ENCODE results near the gene ADCK1.

ADCK1 gene

GRCh38 chr14:77843195-77843594 lies 43.3 kb downstream of the ADCK1 start:
- no peaks in the 10 kb centered on the region for H3K79me2 ChIP-seq (ENCODE audit: insufficient read depth, low read length)
- H3F3A ChIP-seq (ENCODE audit: low read depth): no peaks in the 10 kb centered on the region

GRCh38 chr14:77843651-77844050 lies 43.7 kb downstream of the ADCK1 start:
- Histone ChIP-seq H3K4me1 (ENCODE audit: insufficient read depth, low read length, poor library complexity, severe bottlenecking) (no peaks in the 10 kb centered on the region), H3F3A (ENCODE audit: low read depth) (no peaks in the 10 kb centered on the region), H4K20me1 (ENCODE audit: insufficient read depth, low read length, poor library complexity, severe bottlenecking) (no peaks in the 10 kb centered on the region), H3K4me2 (ENCODE audit: low read depth, low read length, poor library complexity, severe bottlenecking) (no peak overlapping the region), H3K27me3 (ENCODE audit: insufficient read depth, low read length, poor library complexity, severe bottlenecking) (no peaks in the 10 kb centered on the region), H2AFZ (ENCODE audit: low read length) (no peak overlapping the region), H3K79me2 (ENCODE audit: insufficient read depth, low read length) (no peaks in the 10 kb centered on the region), H3K9ac (ENCODE audit: low read depth, low read length, poor library complexity, severe bottlenecking) (no peak overlapping the region), H3K36me3 (ENCODE audit: insufficient read depth, low read length) (no peaks in the 10 kb centered on the region), H3K9me2 (replicated peaks; ENCODE audit: low read depth, low read length) (no peaks in the 10 kb centered on the region), H3K4me3 (ENCODE audit: low read length, poor library complexity, severe bottlenecking) (no peak overlapping the region), H3K9me3 (ENCODE audit: insufficient read depth, low read depth, low read length) (no peaks in the 10 kb centered on the region)
- TF ChIP-seq EZH2phosphoT487 (IDR thresholded peaks at IDR 0.05; ENCODE audit: borderline replicate concordance): no peak
- no peak for TF ChIP-seq CTCF (conservative IDR thresholded peaks at IDR 0.05; ENCODE audit: low read length)

More at GRCh38 chr14:77843195-77843594, 43.3 kb downstream of the ADCK1 start:
- no peaks in the 10 kb centered on the region for H3K9me3 ChIP-seq (ENCODE audit: insufficient read depth, low read depth, low read length)
- no peak overlapping the region for H3K9ac ChIP-seq (ENCODE audit: low read depth, low read length, poor library complexity, severe bottlenecking)
- H3K4me3 ChIP-seq (ENCODE audit: low read length, poor library complexity, severe bottlenecking): no peak overlapping the region
- no peaks in the 10 kb centered on the region for H3K9me2 ChIP-seq (replicated peaks; ENCODE audit: low read depth, low read length)
- H4K20me1 ChIP-seq (ENCODE audit: insufficient read depth, low read length, poor library complexity, severe bottlenecking): no peaks in the 10 kb centered on the region
- no peaks in the 10 kb centered on the region for H3K4me1 ChIP-seq (ENCODE audit: insufficient read depth, low read length, poor library complexity, severe bottlenecking)
- no peak overlapping the region for H3K4me2 ChIP-seq (ENCODE audit: low read depth, low read length, poor library complexity, severe bottlenecking)
- TF ChIP-seq EZH2phosphoT487 (IDR thresholded peaks at IDR 0.05; ENCODE audit: borderline replicate concordance) (no peak), CTCF (conservative IDR thresholded peaks at IDR 0.05; ENCODE audit: low read length) (no peak)
- no peaks in the 10 kb centered on the region for H3K27me3 ChIP-seq (ENCODE audit: insufficient read depth, low read length, poor library complexity, severe bottlenecking)
- H3K36me3 ChIP-seq (ENCODE audit: insufficient read depth, low read length): no peaks in the 10 kb centered on the region
- H2AFZ ChIP-seq (ENCODE audit: low read length): no peak overlapping the region

- H3K79me2 ChIP-seq (ENCODE audit: insufficient read depth, low read length): no peaks in the 10 kb centered on the region
- TF ChIP-seq CTCF (conservative IDR thresholded peaks at IDR 0.05; ENCODE audit: low read length) (no peak), EZH2phosphoT487 (IDR thresholded peaks at IDR 0.05; ENCODE audit: borderline replicate concordance) (no peak)
- no peaks in the 10 kb centered on the region for H3F3A ChIP-seq (ENCODE audit: low read depth)
- no peaks in the 10 kb centered on the region for H3K9me3 ChIP-seq (ENCODE audit: insufficient read depth, low read depth, low read length)
- no peak overlapping the region for H3K4me3 ChIP-seq (ENCODE audit: low read length, poor library complexity, severe bottlenecking)
- no peaks in the 10 kb centered on the region for H3K9me2 ChIP-seq (replicated peaks; ENCODE audit: low read depth, low read length)
- H3K4me1 ChIP-seq (ENCODE audit: insufficient read depth, low read length, poor library complexity, severe bottlenecking): no peaks in the 10 kb centered on the region
- no peak overlapping the region for H3K9ac ChIP-seq (ENCODE audit: low read depth, low read length, poor library complexity, severe bottlenecking)
- no peaks in the 10 kb centered on the region for H3K36me3 ChIP-seq (ENCODE audit: insufficient read depth, low read length)
- no peaks in the 10 kb centered on the region for H3K27me3 ChIP-seq (ENCODE audit: insufficient read depth, low read length, poor library complexity, severe bottlenecking)
- no peaks in the 10 kb centered on the region for H4K20me1 ChIP-seq (ENCODE audit: insufficient read depth, low read length, poor library complexity, severe bottlenecking)
- no peak overlapping the region for H3K4me2 ChIP-seq (ENCODE audit: low read depth, low read length, poor library complexity, severe bottlenecking)
- no peak overlapping the region for H2AFZ ChIP-seq (ENCODE audit: low read length)
Measured at GRCh38 chr14:77844802-77845201, 44.9 kb downstream of the ADCK1 start.
